ENCODE data around the gene NFKB1.

- TF ChIP-seq CTCF (IDR thresholded peaks at IDR 0.05) (no peak), POLR2A (IDR thresholded peaks at IDR 0.05) (no peak)
These were observed 51.6 kb downstream of the NFKB1 start for GRCh38 chr4:102552781-102553180.
